K562 (cell line): ENCODE measurements around the gene ARHGAP26. TPM values are rescaled to one million over a fixed set of nuclear protein-coding genes. Genes with fewer than 3 reads are reported as not detected.

Experiments
- CBX1 ChIP-seq: sonication (generic); IDR thresholded peaks from 2 replicates; pipeline ENCODE4 v1.6.1; 2016; ENCODE audit warnings: antibody characterized with exemption, low read depth, mild to moderate bottlenecking
- ERF ChIP-seq: fragments of 450-650 bp; formaldehyde crosslinking; IDR thresholded peaks from 2 replicates; pipeline ENCODE4 v1.4.0; 2020; ENCODE audit warnings: mild to moderate bottlenecking, mixed read lengths
- NCOA6 ChIP-seq: fragments of 450-650 bp; IDR thresholded peaks from 2 replicates; pipeline ENCODE4 v1.6.1; 2017; ENCODE audit warnings: mild to moderate bottlenecking
- PATZ1 ChIP-seq: fragments of 250-450 bp; sonication (Bioruptor Pico); IDR thresholded peaks from 2 replicates; pipeline ENCODE4 v1.5.0; 2020; ENCODE audit warnings: mild to moderate bottlenecking, borderline replicate concordance
- SETDB1 ChIP-seq: IDR thresholded peaks from one replicate; pipeline ENCODE4 v1.6.1; 2012; ENCODE audit warnings: low read length, control low read depth, inconsistent platforms
- SP1 ChIP-seq: sonication (generic); formaldehyde crosslinking; IDR thresholded peaks from 2 replicates; pipeline ENCODE4 v1.8.1; 2022; ENCODE audit warnings: mild to moderate bottlenecking, missing genetic modification reagents
- TAF7 ChIP-seq: fragments of 450-650 bp; IDR thresholded peaks from 2 replicates; pipeline ENCODE4 v1.6.1; 2016; ENCODE audit warnings: missing genetic modification characterization, missing compliant biosample characterization
- TGIF2 ChIP-seq: sonication (generic); formaldehyde crosslinking; IDR thresholded peaks from 2 replicates; pipeline ENCODE4 v1.8.1; 2022; ENCODE audit warnings: mild to moderate bottlenecking, missing genetic modification reagents, moderate library complexity
- ZBED1 ChIP-seq: IDR thresholded peaks from 2 replicates; pipeline ENCODE4 v1.6.1; 2014
- polyA plus RNA-seq, 8 experiments: library from polyadenylated mRNA; depleted of rRNA in 4 of 8; stranded (reverse) in 5 of 8; unstranded in 3 of 8; fragments of >200 nt; fragmentation: Nextera tagmentation in 2 of 8; fragmentation: Illumina TruSeq in 1 of 8; extraction: Ambion mirVana in 2 of 8; extraction: Trizol in 1 of 8; gene quantifications; 2 replicates each; pipeline versions ENCODE4 v1.2.1 to v1.2.3, GENCODE V29; 2011 to 2014; ENCODE audit warnings: inconsistent platforms in 1 of 8, missing spikeins in 1 of 8
- total RNA-seq, 7 experiments: library from RNA; depleted of rRNA in 6 of 7; stranded (reverse); fragments of >200 nt in 6 of 7; fragmentation: Illumina TruSeq in 2 of 7; extraction: Trizol in 2 of 7; gene quantifications; 2 replicates each; pipeline versions ENCODE4 v1.2.1 to v1.2.3, GENCODE V29; 2011 to 2021; ENCODE audit warnings: low replicate concordance in 1 of 7
- TF ChIP-seq, protein P1 (sequence below): fragments of 250-450 bp; sonication (Bioruptor Pico); IDR thresholded peaks from 2 replicates; pipeline ENCODE4 v1.5.0; 2021; ENCODE audit warnings: mild to moderate bottlenecking, moderate library complexity
- TF ChIP-seq, protein P2 (sequence below): sonication (generic); formaldehyde crosslinking; IDR thresholded peaks from 2 replicates; pipeline ENCODE4 v1.4.0; 2020; ENCODE audit warnings: mild to moderate bottlenecking, missing genetic modification reagents
- TF ChIP-seq, protein P3 (sequence below): fragments of 450-650 bp; IDR thresholded peaks from one replicate; pipeline ENCODE4 v1.6.1; 2018; ENCODE audit warnings: mild to moderate bottlenecking, moderate library complexity; ENCODE audit not compliant: partially characterized antibody
- TF ChIP-seq, protein P4 (sequence below): sonication (generic); formaldehyde crosslinking; IDR thresholded peaks from 2 replicates; pipeline ENCODE4 v1.8.0; 2023; ENCODE audit warnings: missing genetic modification reagents, mild to moderate bottlenecking, borderline replicate concordance

ARHGAP26 gene
- total and polyA plus RNA-seq, 9 of the 15 experiments (the other 6 are each of a cell fraction or from before 2014, with no cell fraction given): 0.13 to 1.1 (median 0.55) TPM

DNA sequence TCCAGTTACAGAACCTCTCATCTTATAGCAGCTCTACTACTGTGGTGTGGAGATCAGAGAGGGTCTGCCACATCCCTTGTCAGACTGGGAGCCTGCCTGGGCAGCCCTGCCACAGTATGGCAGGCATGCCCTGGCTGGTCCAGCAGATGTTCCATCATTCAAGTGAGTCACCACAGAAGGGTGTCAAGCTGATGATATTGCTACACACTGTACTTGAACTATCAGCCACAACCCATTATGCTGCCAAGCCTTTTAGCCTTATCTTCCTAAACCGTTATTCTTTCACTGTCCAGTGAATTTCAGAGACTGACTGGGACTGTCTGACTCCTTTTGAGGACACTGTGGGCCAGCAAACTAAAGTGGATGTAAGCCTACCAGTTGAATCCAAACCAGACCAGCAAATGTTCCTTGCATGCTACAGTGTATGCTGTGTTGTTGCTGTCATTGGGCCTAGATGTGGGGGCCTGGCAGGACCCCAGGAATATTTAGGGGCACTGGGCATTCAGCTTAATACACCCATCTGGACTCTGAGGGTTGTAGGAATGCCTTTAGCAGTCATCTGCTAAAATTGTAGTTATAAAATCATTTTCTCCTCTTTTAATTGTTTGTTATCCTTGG lies 430.7 kb downstream of the ARHGAP26 start (continued):
- TF ChIP-seq, protein P1, sequence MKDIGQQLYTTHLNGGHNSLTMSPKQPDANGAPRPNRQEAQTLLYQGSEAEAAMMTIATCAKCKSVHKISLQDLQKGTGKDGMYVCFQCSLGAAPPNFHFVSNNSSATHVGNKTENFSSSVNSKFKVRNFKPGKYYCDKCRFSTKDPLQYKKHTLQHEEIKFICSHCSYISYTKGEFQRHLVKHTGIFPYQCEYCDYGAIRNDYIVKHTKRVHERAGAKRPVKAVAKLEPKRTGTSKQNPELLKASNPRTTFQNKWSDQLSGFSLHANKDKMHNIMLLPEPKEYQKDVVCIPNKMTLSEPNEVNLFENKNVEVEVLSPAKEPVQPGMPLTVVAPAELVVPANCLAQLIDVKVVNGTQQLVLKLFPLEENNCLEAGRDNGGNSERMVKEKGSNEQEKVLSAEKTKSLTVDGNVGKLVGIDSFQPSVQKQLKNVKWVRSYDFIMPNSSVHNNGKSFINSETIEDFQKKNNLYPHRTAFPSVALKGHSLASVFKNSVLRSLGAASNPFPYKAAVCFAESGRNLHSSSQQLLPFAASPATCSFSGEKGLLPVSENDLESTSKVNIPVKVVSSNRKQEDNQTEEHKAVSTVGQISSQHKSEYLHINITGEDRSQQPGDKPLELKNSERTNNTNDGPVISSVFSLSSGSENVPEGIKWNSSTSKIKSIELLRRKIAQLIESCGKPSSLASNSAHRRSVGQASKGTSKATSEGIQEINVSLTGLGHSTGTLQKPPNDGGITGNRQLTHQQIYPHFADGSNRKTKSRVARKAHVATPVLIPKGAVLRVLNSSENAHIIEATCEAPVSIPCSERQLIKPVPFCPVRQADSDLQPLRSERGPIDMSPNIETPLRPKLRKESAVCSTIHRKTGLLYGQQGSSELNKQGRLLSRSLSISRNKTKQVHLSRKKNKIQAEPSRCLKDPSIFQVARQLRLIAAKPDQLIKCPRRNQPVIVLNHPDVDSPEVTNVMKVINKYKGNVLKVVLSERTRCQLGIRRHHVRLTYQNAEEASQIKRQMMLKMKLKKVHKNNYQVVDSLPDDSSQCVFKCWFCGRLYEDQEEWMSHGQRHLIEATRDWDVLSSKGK (CRISPR knock-in tag): no peak
- TF ChIP-seq NCOA6: no peak
- no peak for TF ChIP-seq ZBED1
- no peak for TF ChIP-seq PATZ1
- TF ChIP-seq TGIF2 (CRISPR knock-in tag): no peak
- TF ChIP-seq, protein P2, sequence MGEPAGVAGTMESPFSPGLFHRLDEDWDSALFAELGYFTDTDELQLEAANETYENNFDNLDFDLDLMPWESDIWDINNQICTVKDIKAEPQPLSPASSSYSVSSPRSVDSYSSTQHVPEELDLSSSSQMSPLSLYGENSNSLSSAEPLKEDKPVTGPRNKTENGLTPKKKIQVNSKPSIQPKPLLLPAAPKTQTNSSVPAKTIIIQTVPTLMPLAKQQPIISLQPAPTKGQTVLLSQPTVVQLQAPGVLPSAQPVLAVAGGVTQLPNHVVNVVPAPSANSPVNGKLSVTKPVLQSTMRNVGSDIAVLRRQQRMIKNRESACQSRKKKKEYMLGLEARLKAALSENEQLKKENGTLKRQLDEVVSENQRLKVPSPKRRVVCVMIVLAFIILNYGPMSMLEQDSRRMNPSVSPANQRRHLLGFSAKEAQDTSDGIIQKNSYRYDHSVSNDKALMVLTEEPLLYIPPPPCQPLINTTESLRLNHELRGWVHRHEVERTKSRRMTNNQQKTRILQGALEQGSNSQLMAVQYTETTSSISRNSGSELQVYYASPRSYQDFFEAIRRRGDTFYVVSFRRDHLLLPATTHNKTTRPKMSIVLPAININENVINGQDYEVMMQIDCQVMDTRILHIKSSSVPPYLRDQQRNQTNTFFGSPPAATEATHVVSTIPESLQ: no peak
- TF ChIP-seq, protein P3, sequence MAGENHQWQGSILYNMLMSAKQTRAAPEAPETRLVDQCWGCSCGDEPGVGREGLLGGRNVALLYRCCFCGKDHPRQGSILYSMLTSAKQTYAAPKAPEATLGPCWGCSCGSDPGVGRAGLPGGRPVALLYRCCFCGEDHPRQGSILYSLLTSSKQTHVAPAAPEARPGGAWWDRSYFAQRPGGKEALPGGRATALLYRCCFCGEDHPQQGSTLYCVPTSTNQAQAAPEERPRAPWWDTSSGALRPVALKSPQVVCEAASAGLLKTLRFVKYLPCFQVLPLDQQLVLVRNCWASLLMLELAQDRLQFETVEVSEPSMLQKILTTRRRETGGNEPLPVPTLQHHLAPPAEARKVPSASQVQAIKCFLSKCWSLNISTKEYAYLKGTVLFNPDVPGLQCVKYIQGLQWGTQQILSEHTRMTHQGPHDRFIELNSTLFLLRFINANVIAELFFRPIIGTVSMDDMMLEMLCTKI: no peak
- TF ChIP-seq CBX1: no peak
- no peak for TF ChIP-seq ERF (CRISPR knock-in tag)
- TF ChIP-seq TAF7 (tag): no peak
- TF ChIP-seq SP1 (CRISPR knock-in tag): no peak
- TF ChIP-seq, protein P4, sequence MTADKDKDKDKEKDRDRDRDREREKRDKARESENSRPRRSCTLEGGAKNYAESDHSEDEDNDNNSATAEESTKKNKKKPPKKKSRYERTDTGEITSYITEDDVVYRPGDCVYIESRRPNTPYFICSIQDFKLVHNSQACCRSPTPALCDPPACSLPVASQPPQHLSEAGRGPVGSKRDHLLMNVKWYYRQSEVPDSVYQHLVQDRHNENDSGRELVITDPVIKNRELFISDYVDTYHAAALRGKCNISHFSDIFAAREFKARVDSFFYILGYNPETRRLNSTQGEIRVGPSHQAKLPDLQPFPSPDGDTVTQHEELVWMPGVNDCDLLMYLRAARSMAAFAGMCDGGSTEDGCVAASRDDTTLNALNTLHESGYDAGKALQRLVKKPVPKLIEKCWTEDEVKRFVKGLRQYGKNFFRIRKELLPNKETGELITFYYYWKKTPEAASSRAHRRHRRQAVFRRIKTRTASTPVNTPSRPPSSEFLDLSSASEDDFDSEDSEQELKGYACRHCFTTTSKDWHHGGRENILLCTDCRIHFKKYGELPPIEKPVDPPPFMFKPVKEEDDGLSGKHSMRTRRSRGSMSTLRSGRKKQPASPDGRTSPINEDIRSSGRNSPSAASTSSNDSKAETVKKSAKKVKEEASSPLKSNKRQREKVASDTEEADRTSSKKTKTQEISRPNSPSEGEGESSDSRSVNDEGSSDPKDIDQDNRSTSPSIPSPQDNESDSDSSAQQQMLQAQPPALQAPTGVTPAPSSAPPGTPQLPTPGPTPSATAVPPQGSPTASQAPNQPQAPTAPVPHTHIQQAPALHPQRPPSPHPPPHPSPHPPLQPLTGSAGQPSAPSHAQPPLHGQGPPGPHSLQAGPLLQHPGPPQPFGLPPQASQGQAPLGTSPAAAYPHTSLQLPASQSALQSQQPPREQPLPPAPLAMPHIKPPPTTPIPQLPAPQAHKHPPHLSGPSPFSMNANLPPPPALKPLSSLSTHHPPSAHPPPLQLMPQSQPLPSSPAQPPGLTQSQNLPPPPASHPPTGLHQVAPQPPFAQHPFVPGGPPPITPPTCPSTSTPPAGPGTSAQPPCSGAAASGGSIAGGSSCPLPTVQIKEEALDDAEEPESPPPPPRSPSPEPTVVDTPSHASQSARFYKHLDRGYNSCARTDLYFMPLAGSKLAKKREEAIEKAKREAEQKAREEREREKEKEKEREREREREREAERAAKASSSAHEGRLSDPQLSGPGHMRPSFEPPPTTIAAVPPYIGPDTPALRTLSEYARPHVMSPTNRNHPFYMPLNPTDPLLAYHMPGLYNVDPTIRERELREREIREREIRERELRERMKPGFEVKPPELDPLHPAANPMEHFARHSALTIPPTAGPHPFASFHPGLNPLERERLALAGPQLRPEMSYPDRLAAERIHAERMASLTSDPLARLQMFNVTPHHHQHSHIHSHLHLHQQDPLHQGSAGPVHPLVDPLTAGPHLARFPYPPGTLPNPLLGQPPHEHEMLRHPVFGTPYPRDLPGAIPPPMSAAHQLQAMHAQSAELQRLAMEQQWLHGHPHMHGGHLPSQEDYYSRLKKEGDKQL (CRISPR knock-in tag): no peak
- TF ChIP-seq SETDB1: no peak
